CD4-positive, alpha-beta memory T cell (primary cell): ENCODE measurements around the gene CTRB2. TPM values are rescaled to one million over a fixed set of nuclear protein-coding genes. Genes with fewer than 3 reads are reported as not detected.
"Not testable (repeated sequence)": the region's sequence is repeated elsewhere in the genome, so short reads cannot be mapped to it uniquely, and the experiment has no call there.

Experiments used
- CTCF ChIA-PET: fragments of 350-600 bp; sonication (Branson Sonifier 250); formaldehyde crosslinking; loops from one replicate; lab custom pipeline; 2021; ENCODE audit warnings: inconsistent platforms; ENCODE audit not compliant: partially characterized antibody; lab: Charles Lee
- POLR2A ChIA-PET: fragments of 350-600 bp; sonication (Branson Sonifier 250); formaldehyde crosslinking; loops from one replicate; lab custom pipeline; 2021; ENCODE audit not compliant: partially characterized antibody; lab: Charles Lee
- DNase-seq, 5 donors: peaks; one replicate each; pipeline versions ENCODE4 v3.0.0 to v3.0.0-alpha.2; 2020 to 2022; ENCODE audit warnings: mixed read lengths in 1 of 5
- H3K27ac ChIP-seq: one replicate; pipeline ENCODE4 v1.7.0; 2013; ENCODE audit warnings: low read depth, low read length
- H3K27me3 ChIP-seq: 2 replicates; pipeline ENCODE4 v1.7.0; 2013; ENCODE audit warnings: mild to moderate bottlenecking, low read length, moderate library complexity; ENCODE audit not compliant: insufficient read depth
- H3K36me3 ChIP-seq: 2 replicates; pipeline ENCODE4 v1.7.0; 2013; ENCODE audit warnings: mild to moderate bottlenecking, low read length, moderate library complexity; ENCODE audit not compliant: insufficient read depth
- H3K4me1 ChIP-seq: 2 replicates; pipeline ENCODE4 v1.7.0; 2013; ENCODE audit warnings: mild to moderate bottlenecking, low read length, moderate library complexity; ENCODE audit not compliant: insufficient read depth
- H3K4me3 ChIP-seq, 2 donors: one replicate each; pipeline ENCODE4 v1.7.0; 2013; ENCODE audit warnings: low read length in 2 of 2, mild to moderate bottlenecking in 1 of 2
- H3K9me3 ChIP-seq, 2 donors: one replicate each; pipeline ENCODE4 v1.7.0; 2013; ENCODE audit warnings: low read length in 2 of 2, control low read depth in 1 of 2; ENCODE audit not compliant: control insufficient read depth in 1 of 2
- H3K27ac Mint-ChIP-seq, 7 donors: one replicate each; pipeline ENCODE4 v1.8.0; 2020 to 2021; ENCODE audit warnings: mixed read lengths in 7 of 7, mild to moderate bottlenecking in 6 of 7, inconsistent platforms in 3 of 7, moderate library complexity in 3 of 7
- H3K27me3 Mint-ChIP-seq, 2 donors: one replicate each; pipeline ENCODE4 v1.8.0; 2020 to 2021; ENCODE audit warnings: mixed read lengths in 2 of 2
- H3K36me3 Mint-ChIP-seq, 2 donors: one replicate each; pipeline ENCODE4 v1.8.0; 2020 to 2021; ENCODE audit warnings: mixed read lengths in 2 of 2, inconsistent platforms in 1 of 2, mild to moderate bottlenecking in 1 of 2
- H3K4me1 Mint-ChIP-seq, 4 donors: one replicate each; pipeline ENCODE4 v1.8.0; 2020 to 2021; ENCODE audit warnings: mixed read lengths in 4 of 4, mild to moderate bottlenecking in 1 of 4
- H3K4me3 Mint-ChIP-seq, 8 donors: one replicate each; pipeline ENCODE4 v1.8.0; 2020 to 2021; ENCODE audit warnings: mixed read lengths in 8 of 8, mild to moderate bottlenecking in 7 of 8, moderate library complexity in 6 of 8, inconsistent platforms in 3 of 8
- H3K9me3 Mint-ChIP-seq, 8 donors: one replicate each; pipeline ENCODE4 v1.8.0; 2020 to 2021; ENCODE audit warnings: mixed read lengths in 8 of 8, mild to moderate bottlenecking in 5 of 8, inconsistent platforms in 3 of 8, moderate library complexity in 1 of 8
- intact Hi-C: fragments of 100-400 bp; cut with micrococcal nuclease; formaldehyde crosslinking; loops from one replicate; pipeline ENCODE4 v1.15.1; 2023
- polyA plus RNA-seq, 2 donors: library from polyadenylated mRNA; unstranded; fragments of 300-500 nt; fragmentation: Illumina TruSeq; gene quantifications; one replicate each; pipeline ENCODE4 v1.2.3, GENCODE V29; 2021
- total RNA-seq, 2 experiments: library from RNA; stranded (reverse); gene quantifications; one replicate each; pipeline ENCODE4 v1.2.3, GENCODE V29; 2021

Gene CTRB2
- total and polyA plus RNA-seq, 4 experiments from 2014 or later, result not detected

- H3K36me3 Mint-ChIP-seq, result no peaks in the 10 kb centered on the region
- POLR2A ChIA-PET, result no interaction called here
These were observed 12.1 kb upstream of the CTRB2 start for GRCh38 chr16:75219088-75219487.

GRCh38 chr16:75218256-75219076 lies 11.5 kb upstream of the CTRB2 start, which contains the start of gene CTRB1:
TSS of gene CTRB1 (plus strand) at chr16:75218988. CDS start at chr16:75219008, 20 bp downstream.
- Histone ChIP-seq H3K9me3 (no peaks in the 10 kb centered on the region), H3K36me3 (no peaks in the 10 kb centered on the region), H3K27ac (peak within 1 kb of the TSS; percentile 41), H3K27me3 (no peaks in the 10 kb centered on the region), H3K4me1 (peaks cover 7% of the 10 kb centered on the region), H3K4me3 (peak within 1 kb of the TSS in 1 of 2 donors; percentile 10)
- Mint-ChIP-seq H3K27ac (peak within 1 kb of the TSS; percentile 16 to 91 (median 90)), H3K36me3 (no peaks in the 10 kb centered on the region), H3K4me3 (peak within 1 kb of the TSS; percentile 74 to 95 (median 90)), H3K9me3 (no peaks in the 10 kb centered on the region), H3K4me1 (peaks cover 6 to 16% (median 10%) of the 10 kb centered on the region in 4 donors), H3K27me3 (no peaks in the 10 kb centered on the region)
- intact Hi-C loops, result no loop called here
- no peak for DNase-seq
- ChIA-PET POLR2A (no interaction called here), CTCF (interaction anchor here (2.6 to 8.7 kb wide), 2 partner anchors 18 to 22 kb away, joined by 8 to 56 read pairs; no protein-coding TSS in a partner anchor)

More at GRCh38 chr16:75219088-75219487, 12.1 kb upstream of the CTRB2 start:
- H3K9me3 ChIP-seq, result no peaks in the 10 kb centered on the region
- Mint-ChIP-seq H3K4me1 (peaks cover 6 to 16% (median 10%) of the 10 kb centered on the region in 4 donors), H3K27me3 (no peaks in the 10 kb centered on the region), H3K27ac (peak overlapping the region in 4 of 7 donors; percentile 16 to 91 (median 66)), H3K9me3 (no peaks in the 10 kb centered on the region), H3K4me3 (peak overlapping the region in 4 of 8 donors; percentile 90 to 95 (median 92))
- H3K4me1 ChIP-seq, result peaks cover 7% of the 10 kb centered on the region
- intact Hi-C loops, result no loop called here
- no peak overlapping the region for H3K4me3 ChIP-seq
- H3K36me3 ChIP-seq, result no peaks in the 10 kb centered on the region
- H3K27ac ChIP-seq, result no peak overlapping the region
- DNase-seq, result no peak
- CTCF ChIA-PET, result interaction anchor here (1.2 to 8.7 kb wide), 3 partner anchors 15 to 22 kb away, joined by 3 to 56 read pairs (median 8); no protein-coding TSS in a partner anchor
- no peaks in the 10 kb centered on the region for H3K27me3 ChIP-seq

GRCh38 chr16:75217389-75217851 lies 10.5 kb upstream of the CTRB2 start:
- H3K4me3 Mint-ChIP-seq, result no peak overlapping the region
- intact Hi-C loops, result no loop called here
- peak overlapping the region in 2 of 7 donors; percentile 4 to 62 for H3K27ac Mint-ChIP-seq

GRCh38 chr16:75216576-75216975 lies 9.6 kb upstream of the CTRB2 start:
- no peak overlapping the region for H3K4me3 Mint-ChIP-seq
- Histone ChIP-seq H3K36me3 (no peaks in the 10 kb centered on the region), H3K27ac (no peak overlapping the region), H3K4me1 (peaks cover 7% of the 10 kb centered on the region), H3K4me3 (no peak overlapping the region), H3K27me3 (no peaks in the 10 kb centered on the region), H3K9me3 (no peaks in the 10 kb centered on the region)
- ChIA-PET POLR2A (no interaction called here), CTCF (interaction anchor here (1.8 to 8.7 kb wide), 2 partner anchors 16 to 17 kb away, joined by 8 to 56 read pairs; no protein-coding TSS in a partner anchor)
- intact Hi-C loops, result no loop called here
- peaks cover 6 to 16% (median 10%) of the 10 kb centered on the region in 4 donors for H3K4me1 Mint-ChIP-seq
- no peaks in the 10 kb centered on the region for H3K36me3 Mint-ChIP-seq
- H3K27me3 Mint-ChIP-seq, result no peaks in the 10 kb centered on the region
- no peak for DNase-seq
- no peak overlapping the region for H3K27ac Mint-ChIP-seq
- no peaks in the 10 kb centered on the region for H3K9me3 Mint-ChIP-seq

More at GRCh38 chr16:75217389-75217851, 10.5 kb upstream of the CTRB2 start:
- Histone ChIP-seq H3K36me3 (no peaks in the 10 kb centered on the region), H3K4me3 (no peak overlapping the region), H3K9me3 (no peaks in the 10 kb centered on the region), H3K27me3 (no peaks in the 10 kb centered on the region), H3K27ac (no peak overlapping the region), H3K4me1 (peaks cover 7% of the 10 kb centered on the region)
- POLR2A ChIA-PET, result no interaction called here
- Mint-ChIP-seq H3K27me3 (no peaks in the 10 kb centered on the region), H3K4me1 (peaks cover 6 to 16% (median 10%) of the 10 kb centered on the region in 4 donors), H3K36me3 (no peaks in the 10 kb centered on the region), H3K9me3 (no peaks in the 10 kb centered on the region)
- no peak for DNase-seq
- CTCF ChIA-PET, result interaction anchor here (8.7 kb wide), 1 partner anchor 17 kb away, joined by 56 read pairs; no protein-coding TSS in a partner anchor

- peaks cover 7% of the 10 kb centered on the region for H3K4me1 ChIP-seq
- POLR2A ChIA-PET, result no interaction called here
- CTCF ChIA-PET, result interaction anchor here (1.8 to 8.7 kb wide), 2 partner anchors 16 to 17 kb away, joined by 8 to 56 read pairs; no protein-coding TSS in a partner anchor
- H3K9me3 ChIP-seq, result no peaks in the 10 kb centered on the region
- no peaks in the 10 kb centered on the region for H3K36me3 Mint-ChIP-seq
- no peak overlapping the region for H3K27ac ChIP-seq
- peaks cover 6 to 16% (median 10%) of the 10 kb centered on the region in 4 donors for H3K4me1 Mint-ChIP-seq
- no peak overlapping the region for H3K4me3 Mint-ChIP-seq
- H3K4me3 ChIP-seq, result no peak overlapping the region
- no peaks in the 10 kb centered on the region for H3K27me3 Mint-ChIP-seq
- H3K9me3 Mint-ChIP-seq, result no peaks in the 10 kb centered on the region
- intact Hi-C loops, result no loop called here
- no peak for DNase-seq
- H3K27me3 ChIP-seq, result no peaks in the 10 kb centered on the region
- no peaks in the 10 kb centered on the region for H3K36me3 ChIP-seq
- peak overlapping the region in 2 of 7 donors; percentile 41 to 67 for H3K27ac Mint-ChIP-seq
These were observed 9.2 kb upstream of the CTRB2 start for GRCh38 chr16:75216127-75216526.

GRCh38 chr16:75211286-75211685 lies 4.3 kb upstream of the CTRB2 start:
- H3K4me3 Mint-ChIP-seq, H3K4me3 ChIP-seq, H3K9me3 ChIP-seq, CTCF ChIA-PET, H3K27ac Mint-ChIP-seq, H3K9me3 Mint-ChIP-seq, H3K36me3 Mint-ChIP-seq, H3K27me3 ChIP-seq, H3K4me1 Mint-ChIP-seq, H3K36me3 ChIP-seq, POLR2A ChIA-PET, DNase-seq, H3K4me1 ChIP-seq, H3K27ac ChIP-seq, H3K27me3 Mint-ChIP-seq, intact Hi-C loops: not testable (repeated sequence)

- intact Hi-C loops, result no loop called here
- H3K27ac ChIP-seq, result no peak overlapping the region
- peaks cover 0 to 1% of the 10 kb centered on the region in 2 donors for H3K27me3 Mint-ChIP-seq
These were observed 3.0 kb upstream of the CTRB2 start for GRCh38 chr16:75209944-75210343.

More at GRCh38 chr16:75209944-75210343, 3.0 kb upstream of the CTRB2 start:
- Histone ChIP-seq H3K9me3 (no peaks in the 10 kb centered on the region), H3K27me3 (no peaks in the 10 kb centered on the region), H3K4me1 (no peaks in the 10 kb centered on the region), H3K36me3 (no peaks in the 10 kb centered on the region), H3K4me3 (no peak overlapping the region)
- no peaks in the 10 kb centered on the region for H3K4me1 Mint-ChIP-seq
- POLR2A ChIA-PET, result no interaction called here
- H3K4me3 Mint-ChIP-seq, result no peak overlapping the region
- no peak for DNase-seq
- CTCF ChIA-PET, result interaction anchor here (0.6 to 1.5 kb wide), 2 partner anchors 13 to 235 kb away, joined by 3 read pairs; no protein-coding TSS in a partner anchor
- H3K36me3 Mint-ChIP-seq, result no peaks in the 10 kb centered on the region
- H3K9me3 Mint-ChIP-seq, result no peaks in the 10 kb centered on the region
- H3K27ac Mint-ChIP-seq, result no peak overlapping the region
